GM12878 (cell line): ENCODE results near the gene IGF1R. TPM values are rescaled to one million over a fixed set of nuclear protein-coding genes. Genes with fewer than 3 reads are reported as not detected.

Experiments
- ATAC-seq: fragments of 200-7000 bp; cut with Tn5 transposase; 3 replicates; pipeline ENCODE4 v1.9.1; 2020; ENCODE audit warnings: mild to moderate bottlenecking, moderate library complexity
- BruUV-seq: library from RNA; stranded (reverse); fragments of 400-500 nt; replicated peaks from 2 replicates; lab custom pipeline; 2021; lab: Mats Ljungman, UMichigan
- CTCF ChIA-PET: fragments of 300-600 bp; sonication (Branson Sonifier 250); formaldehyde crosslinking; extraction: SDS; loops from one replicate; lab custom pipeline; 2021; ENCODE audit warnings: inconsistent platforms; lab: Yijun Ruan, JAX
- POLR2A ChIA-PET: fragments of 350-600 bp; formaldehyde crosslinking; extraction: SDS; loops from one replicate; lab custom pipeline; 2021; ENCODE audit warnings: inconsistent platforms; lab: Charles Lee
- RAD21 ChIA-PET: fragments of 300-600 bp; sonication (Branson Sonifier 250); formaldehyde crosslinking; loops from one replicate; lab custom pipeline; 2023; ENCODE audit warnings: antibody characterized with exemption; ENCODE audit not compliant: unreplicated experiment; lab: Charles Lee
- SMC1A ChIA-PET: fragments of 300-600 bp; sonication (Branson Sonifier 250); formaldehyde crosslinking; loops from one replicate; lab custom pipeline; 2023; ENCODE audit not compliant: unreplicated experiment, uncharacterized antibody; lab: Charles Lee
- DNase-seq: peaks from one replicate; pipeline ENCODE4 v3.0.0-alpha.2; 2011; ENCODE audit warnings: low read depth, low spot score
- FAIRE-seq: peaks from 3 replicates; lab custom pipeline; 2011; peaks lifted over from hg19 to GRCh38; lab: Jason Lieb, UNC
- H2AFZ ChIP-seq: 2 replicates; pipeline ENCODE4 v1.6.0; 2011; ENCODE audit warnings: low read depth, low read length, control low read depth; ENCODE audit not compliant: control insufficient read depth
- H3K27ac ChIP-seq: 2 replicates; pipeline ENCODE4 v1.5.1; 2011; ENCODE audit warnings: control low read depth; ENCODE audit not compliant: control insufficient read depth, insufficient read depth
- H3K27me3 ChIP-seq, 2 experiments: replicated peaks in 1 of 2; 2 replicates each; pipeline versions ENCODE4 v1.6.0 to v1.6.1; 2011; ENCODE audit warnings: low read length in 1 of 2; ENCODE audit not compliant: control insufficient read depth in 2 of 2, insufficient read depth in 2 of 2
- H3K36me3 ChIP-seq, 2 experiments: 2 replicates each; pipeline ENCODE4 v1.5.1; 2011; ENCODE audit warnings: low read length in 1 of 2; ENCODE audit not compliant: control insufficient read depth in 2 of 2, insufficient read depth in 2 of 2
- H3K4me1 ChIP-seq: 2 replicates; pipeline ENCODE4 v1.6.1; 2011; ENCODE audit warnings: mild to moderate bottlenecking, low read length, moderate library complexity, mixed read lengths; ENCODE audit not compliant: control insufficient read depth, insufficient read depth
- H3K4me2 ChIP-seq: 2 replicates; pipeline ENCODE4 v1.6.0; 2011; ENCODE audit warnings: control low read depth; ENCODE audit not compliant: control insufficient read depth, insufficient read depth
- H3K4me3 ChIP-seq: fragments of 200-600 bp; sonication (generic); 2 replicates; pipeline ENCODE4 v1.5.1; 2016
- H3K79me2 ChIP-seq: 2 replicates; pipeline ENCODE4 v1.6.0; 2011; ENCODE audit warnings: low read length; ENCODE audit not compliant: control insufficient read depth, insufficient read depth
- H3K9ac ChIP-seq: 2 replicates; pipeline ENCODE4 v1.8.0; 2011; ENCODE audit warnings: low read length, control low read depth, mixed read lengths; ENCODE audit not compliant: control insufficient read depth, insufficient read depth
- H3K9me3 ChIP-seq: replicated peaks from 3 replicates; pipeline ENCODE4 v1.5.1; 2011; ENCODE audit warnings: mild to moderate bottlenecking, low read length; ENCODE audit not compliant: control insufficient read depth, insufficient read depth
- H4K20me1 ChIP-seq: 2 replicates; pipeline ENCODE4 v1.6.0; 2011; ENCODE audit not compliant: control insufficient read depth, insufficient read depth
- E2F8 ChIP-seq: fragments of 450-650 bp; IDR thresholded peaks from 2 replicates; pipeline ENCODE4 v1.6.1; 2018; ENCODE audit warnings: mild to moderate bottlenecking, low read depth, moderate library complexity; ENCODE audit not compliant: partially characterized antibody
- ESRRA ChIP-seq: IDR thresholded peaks from 2 replicates; pipeline ENCODE4 v1.6.1; 2012; ENCODE audit warnings: mild to moderate bottlenecking, low read length, improper control_type of control experiment
- ETV6 ChIP-seq, 2 experiments: fragments of 450-650 bp in 1 of 2; IDR thresholded peaks in 1 of 2; conservative IDR thresholded peaks in 1 of 2; 2 replicates each; pipeline ENCODE4 v1.6.1; 2014; ENCODE audit warnings: antibody characterized with exemption in 1 of 2, borderline replicate concordance in 1 of 2, low read depth in 1 of 2, mild to moderate bottlenecking in 1 of 2, moderate library complexity in 1 of 2
- GABPA ChIP-seq: IDR thresholded peaks from 2 replicates; pipeline ENCODE4 v1.6.1; 2014; ENCODE audit warnings: antibody characterized with exemption, low read depth, mild to moderate bottlenecking, inconsistent platforms
- HDAC6 ChIP-seq: fragments of 200-600 bp; sonication (generic); IDR thresholded peaks from one replicate; pipeline ENCODE4 v1.8.0; 2017; ENCODE audit warnings: antibody characterized with exemption; ENCODE audit not compliant: unreplicated experiment
- NFXL1 ChIP-seq: fragments of 450-650 bp; IDR thresholded peaks from 2 replicates; pipeline ENCODE4 v1.6.1; 2017; ENCODE audit warnings: antibody characterized with exemption, mild to moderate bottlenecking, borderline replicate concordance
- WGBS: methylation state at CpG from one replicate; pipeline ENCODE4 v1.1.6; 2016; ENCODE audit warnings: low lambda C conversion rate; ENCODE audit not compliant: insufficient replicate concordance, insufficient coverage; ENCODE audit errors: missing lambda C conversion rate; 5-methylcytosine and 5-hydroxymethylcytosine counted together
- in situ Hi-C: fragments of 300-500 bp; cut with MboI; formaldehyde crosslinking; loops from 9 replicates; pipeline ENCODE4 v1.14.3; 2018; ENCODE audit warnings: mixed read lengths
- intact Hi-C: fragments of 100-400 bp; cut with micrococcal nuclease; formaldehyde crosslinking; loops from one replicate; pipeline ENCODE4 v1.14.2; 2022; ENCODE audit not compliant: unreplicated experiment
- polyA plus RNA-seq, 11 experiments: library from polyadenylated mRNA; depleted of rRNA in 4 of 11; unstranded in 6 of 11; stranded (reverse) in 5 of 11; fragments of >200 nt; fragmentation: Nextera tagmentation in 4 of 11; fragmentation: Illumina TruSeq in 1 of 11; extraction: Ambion mirVana in 4 of 11; extraction: Trizol in 1 of 11; gene quantifications; 1 replicate in 1 of 11; 2 replicates in 10 of 11; pipeline versions ENCODE4 v1.2.1 to v1.2.3, GENCODE V29; 2011 to 2016; ENCODE audit warnings: inconsistent platforms in 2 of 11, missing spikeins in 2 of 11, low read depth in 1 of 11
- total RNA-seq, 4 experiments: library from RNA; depleted of rRNA in 3 of 4; stranded (reverse); fragments of >200 nt in 3 of 4; fragmentation: Illumina TruSeq in 1 of 4; extraction: Trizol in 1 of 4; gene quantifications; 2 replicates each; pipeline versions ENCODE4 v1.2.1 to v1.2.3, GENCODE V29; 2013 to 2021

IGF1R gene
- total and polyA plus RNA-seq, 10 of the 15 experiments (the other 5 are each of a cell fraction or from before 2014, with no cell fraction given) = 0.03 to 2.7 (median 0.66) TPM

GRCh38 chr15:98804057-98804380 lies 155.7 kb downstream of the IGF1R start:
- Histone ChIP-seq H3K4me1 (no peaks in the 10 kb centered on the region), H3K4me2 (no peak overlapping the region), H2AFZ (no peak overlapping the region), H3K27ac (no peak overlapping the region), H3K36me3 (no peaks in the 10 kb centered on the region), H3K79me2 (no peaks in the 10 kb centered on the region), H3K4me3 (no peak overlapping the region), H4K20me1 (no peaks in the 10 kb centered on the region), H3K9ac (no peak overlapping the region), H3K27me3 (no peaks in the 10 kb centered on the region), H3K9me3 (no peaks in the 10 kb centered on the region)
- CTCF ChIA-PET = interaction anchor here (0.6 kb wide), 1 partner anchor 32 kb away, joined by 3 read pairs; no protein-coding TSS in a partner anchor
- intact Hi-C loops (no loop called here), in situ Hi-C loops (no loop called here)
- POLR2A ChIA-PET = no interaction called here
- SMC1A ChIA-PET = interaction anchor here (1.3 kb wide), 1 partner anchor 12 kb away, joined by 3 read pairs; no protein-coding TSS in a partner anchor
- RAD21 ChIA-PET = no interaction called here
- FAIRE-seq = no peak
- no TSS peak for BruUV-seq
- no peak for ATAC-seq
- WGBS = 78% methylated on average over 5 of the region's 5 CpGs
- no peak for TF ChIP-seq GABPA
- no peak for TF ChIP-seq E2F8
- TF ChIP-seq ESRRA = no peak
- TF ChIP-seq ETV6 (conservative IDR thresholded peaks at IDR 0.05 in 1 of 2, IDR thresholded peaks at IDR 0.05 in 1 of 2; ENCODE audit: borderline replicate concordance in 1 of 2, low read depth in 1 of 2) = no peak
- no peak for TF ChIP-seq HDAC6
- no peak for TF ChIP-seq NFXL1
- DNase-seq = no peak
